GM21367 (cell line): Measurements from ENCODE around the gene NFYC.
A peak's percentile ranks its signal among the peaks of the same experiment; 100 is the strongest.
"Not testable (repeated sequence)": the region's sequence is repeated elsewhere in the genome, so short reads cannot be mapped to it uniquely, and the experiment has no call there.

Experiments
- ATAC-seq: cut with Tn5 transposase; IDR thresholded peaks from one replicate; pipeline ENCODE4 v1.9.1; 2021; ENCODE audit not compliant: unreplicated experiment

NFYC gene

DNA sequence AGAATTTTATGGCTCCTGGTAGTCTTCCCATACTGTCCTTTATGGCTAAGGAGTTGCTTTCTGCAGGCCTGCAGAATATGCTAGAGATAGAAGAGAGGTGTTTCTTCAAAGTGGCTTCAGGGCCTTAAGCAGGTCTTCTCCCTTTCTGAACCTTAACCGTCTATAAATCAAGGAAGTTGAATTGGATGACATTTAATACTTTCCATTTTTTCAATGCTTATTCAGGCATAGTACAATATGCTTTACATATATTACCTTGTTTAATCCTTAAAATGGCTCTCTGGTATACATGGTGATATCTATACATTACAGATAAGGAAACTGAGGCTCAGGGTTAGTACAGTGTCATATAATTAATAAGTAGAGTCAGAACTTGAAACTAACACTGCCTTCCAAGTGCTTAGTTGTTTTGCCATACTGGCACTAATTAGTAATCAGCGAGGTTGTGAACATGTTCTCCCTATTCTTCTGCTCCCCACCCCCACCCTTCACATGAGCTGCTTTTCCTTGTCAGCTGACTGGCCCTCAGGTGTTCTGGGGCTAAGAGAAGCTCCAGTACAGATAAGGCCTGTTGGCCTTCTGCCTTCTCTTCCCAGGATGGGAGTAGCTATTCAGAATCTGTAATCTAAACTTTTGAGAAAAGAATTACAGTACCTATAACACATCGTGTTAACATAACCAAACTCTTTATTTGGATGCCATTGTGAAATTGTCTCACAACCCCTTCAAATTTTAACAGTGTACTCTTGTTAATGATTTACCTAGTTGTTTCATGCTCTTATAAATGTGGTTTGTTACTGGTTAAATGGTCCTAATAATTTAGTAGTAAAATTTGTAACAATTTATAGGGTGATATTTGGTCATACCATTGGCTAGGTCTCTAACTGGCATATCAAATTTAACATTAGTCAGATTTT, 13.6 kb downstream of the NFYC start:
- no peak for ATAC-seq

- ATAC-seq, result no peak
Observed at GRCh38 chr1:40706626-40707025, 15.1 kb downstream of the NFYC start.

DNA sequence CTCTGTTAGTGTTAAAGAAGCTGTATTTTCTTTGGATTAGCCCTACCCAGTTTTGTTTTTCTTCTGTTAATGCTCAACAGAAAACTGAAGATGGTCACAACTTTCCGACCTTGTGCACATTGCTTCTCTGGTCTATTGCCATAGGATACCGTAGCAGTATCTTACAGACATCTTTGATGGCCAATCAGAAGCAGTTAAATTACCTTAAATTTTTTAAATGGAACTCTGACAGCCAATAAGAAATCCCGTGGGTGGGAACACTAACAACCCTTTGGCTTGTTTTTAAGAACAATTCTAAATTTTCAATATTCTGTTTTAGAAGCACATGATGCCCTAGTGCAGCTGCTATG, 17.2 kb downstream of the NFYC start:
- ATAC-seq, result peak; percentile 37

DNA sequence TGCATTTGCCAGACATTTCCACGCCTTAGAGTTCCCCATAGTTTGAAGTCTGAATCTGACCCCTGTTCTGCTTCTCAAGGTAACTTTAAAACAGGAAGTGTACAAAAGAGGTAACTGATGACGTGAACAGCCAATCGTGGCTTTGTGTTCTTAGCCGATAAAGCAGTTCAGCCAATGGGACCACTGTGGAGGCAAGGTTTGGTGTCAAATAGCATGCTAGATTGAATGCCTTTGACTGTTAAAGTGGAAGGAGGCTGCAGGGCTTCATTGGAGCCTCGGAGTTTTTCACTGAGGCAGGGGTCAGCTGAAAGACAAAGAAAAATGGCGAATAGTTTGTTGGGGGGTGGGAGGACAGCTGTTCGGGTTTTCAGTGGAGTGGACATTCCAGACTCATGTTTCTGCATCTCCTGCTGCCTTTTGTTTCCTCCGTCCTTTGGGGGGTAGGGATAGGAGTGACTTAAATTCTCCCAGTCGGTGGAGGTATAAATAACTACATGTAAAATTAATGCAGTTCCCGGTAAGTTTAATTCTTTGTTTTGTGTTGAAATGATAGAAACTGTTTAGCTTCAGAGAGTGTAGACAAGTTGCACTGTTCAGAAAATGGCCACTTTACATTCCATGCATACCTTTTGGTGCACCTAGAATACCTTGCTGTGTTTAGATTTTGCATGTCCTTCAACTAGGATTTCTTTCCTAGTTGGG, 17.7 kb downstream of the NFYC start:
- ATAC-seq, result peak; percentile 66

- ATAC-seq, result no peak
Observed at GRCh38 chr1:40709802-40710278, 18.3 kb downstream of the NFYC start.

GRCh38 chr1:40710581-40711315, 19.2 kb downstream of the NFYC start:
- ATAC-seq, result no peak

GRCh38 chr1:40711465-40712404, 20.2 kb downstream of the NFYC start:
- no peak for ATAC-seq

DNA sequence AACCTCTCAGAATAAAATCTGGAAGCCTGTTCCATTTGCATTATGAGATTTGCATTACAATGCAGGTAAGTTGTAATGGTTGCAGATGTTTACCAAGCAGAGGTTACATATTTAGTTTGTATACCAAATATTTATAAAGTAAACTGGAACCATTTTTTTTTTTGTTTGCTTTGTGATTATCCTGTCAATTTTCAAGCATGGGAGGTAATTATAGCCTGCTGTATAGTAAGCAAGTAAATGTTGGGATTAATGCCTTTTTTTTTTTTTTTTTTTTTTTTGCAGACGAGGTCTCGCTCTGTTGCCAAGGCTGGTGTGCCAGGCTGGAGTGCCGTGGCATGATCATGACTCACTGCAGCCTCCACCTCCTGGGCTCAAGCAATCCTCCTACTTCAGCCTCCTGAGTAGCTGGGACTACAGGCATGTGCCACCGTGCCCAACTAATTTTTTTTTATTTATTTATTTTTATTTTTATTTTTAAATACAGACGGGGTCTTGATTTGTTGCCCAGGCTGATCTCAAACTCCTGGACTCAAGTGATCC, 21.0 kb downstream of the NFYC start:
- no peak for ATAC-seq

DNA sequence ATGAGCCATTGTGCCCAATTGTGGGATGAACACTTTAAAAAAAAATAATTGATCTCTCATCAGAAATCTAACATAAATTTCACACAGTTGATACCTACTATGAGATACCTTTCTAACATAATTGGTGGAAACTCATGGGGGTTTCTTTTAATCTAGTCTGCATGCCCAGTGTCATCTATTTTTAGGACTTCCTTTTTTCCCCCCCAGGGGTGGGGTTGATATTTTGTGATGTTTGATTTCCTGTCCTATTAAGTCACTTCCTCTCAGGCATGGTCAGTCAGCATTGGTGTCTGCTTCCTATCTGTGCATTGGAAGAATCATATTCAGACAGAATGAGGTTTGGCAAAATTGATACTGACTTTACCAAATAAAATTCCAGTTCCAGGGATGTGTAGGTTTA, 21.5 kb downstream of the NFYC start:
- ATAC-seq, result no peak

DNA sequence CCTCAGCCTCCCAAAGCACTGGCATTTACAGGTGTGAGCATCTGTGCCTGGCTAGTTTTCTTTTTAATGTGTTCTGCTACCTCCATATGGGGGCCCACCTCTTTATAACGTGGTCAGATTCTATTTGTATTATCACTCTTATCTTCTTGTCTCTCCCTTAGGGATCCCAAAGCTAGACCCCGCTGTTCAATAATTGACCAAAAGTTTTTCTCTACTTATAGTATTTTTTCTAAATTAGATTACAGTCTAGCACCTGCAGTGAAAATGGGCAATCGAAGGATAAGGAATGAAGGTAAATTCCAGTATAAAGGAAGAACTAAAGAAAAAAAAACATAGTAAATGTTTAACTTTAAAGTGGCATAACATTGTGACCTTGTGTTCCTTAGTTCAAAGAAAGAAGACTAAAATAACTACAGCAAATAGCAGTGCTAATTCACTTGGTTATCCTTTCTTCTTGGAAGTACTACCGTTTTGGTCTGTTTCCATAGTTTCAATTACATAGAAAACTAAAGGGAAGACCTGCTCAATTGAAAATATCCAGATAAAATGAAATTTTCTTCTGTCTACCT, 24.1 kb downstream of the NFYC start:
- no peak for ATAC-seq

DNA sequence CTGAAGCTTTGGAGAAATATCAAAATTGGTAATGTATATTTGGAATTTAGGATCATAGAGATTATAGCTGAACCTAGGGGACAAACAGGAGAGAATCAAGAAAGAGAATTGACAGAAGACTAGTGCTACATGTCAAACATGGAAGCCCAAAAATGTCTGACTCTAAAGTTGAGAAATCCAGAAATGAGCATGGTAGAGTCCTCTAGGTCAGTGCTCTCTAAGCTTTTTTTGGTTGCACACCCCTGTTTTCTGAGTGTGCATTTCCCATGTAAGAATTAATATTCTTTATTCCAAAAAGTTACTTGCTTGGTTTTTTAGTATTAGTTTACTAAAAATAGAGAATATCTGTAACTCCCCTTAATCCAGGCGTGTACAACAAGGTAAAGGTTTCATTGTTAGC, 25.6 kb downstream of the NFYC start:
- no peak for ATAC-seq

DNA sequence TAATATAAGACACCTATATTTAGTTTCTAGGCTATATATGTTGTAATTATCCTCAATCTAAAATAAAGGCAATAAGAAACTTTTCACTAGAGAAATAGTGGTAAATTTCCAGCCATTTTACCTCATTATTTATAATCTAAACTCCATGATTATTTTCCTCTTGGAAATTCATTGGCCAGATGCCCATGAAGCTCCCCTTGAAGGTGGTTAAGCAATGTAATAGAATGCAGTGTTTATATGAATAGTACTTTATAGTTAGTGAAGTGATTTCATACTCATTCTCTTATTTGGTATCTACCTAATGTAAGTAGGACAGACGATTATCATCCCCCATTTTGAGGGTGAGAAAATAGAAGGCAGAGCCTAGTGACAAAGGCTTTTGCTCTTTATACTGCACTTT, 26.5 kb downstream of the NFYC start:
- ATAC-seq, result no peak

- ATAC-seq, result no peak
Observed at GRCh38 chr1:40720493-40720892, 29.0 kb downstream of the NFYC start.

- ATAC-seq, result no peak
Observed at GRCh38 chr1:40722622-40723021, 31.1 kb downstream of the NFYC start.

GRCh38 chr1:40723196-40723955, 31.9 kb downstream of the NFYC start:
- no peak for ATAC-seq

DNA sequence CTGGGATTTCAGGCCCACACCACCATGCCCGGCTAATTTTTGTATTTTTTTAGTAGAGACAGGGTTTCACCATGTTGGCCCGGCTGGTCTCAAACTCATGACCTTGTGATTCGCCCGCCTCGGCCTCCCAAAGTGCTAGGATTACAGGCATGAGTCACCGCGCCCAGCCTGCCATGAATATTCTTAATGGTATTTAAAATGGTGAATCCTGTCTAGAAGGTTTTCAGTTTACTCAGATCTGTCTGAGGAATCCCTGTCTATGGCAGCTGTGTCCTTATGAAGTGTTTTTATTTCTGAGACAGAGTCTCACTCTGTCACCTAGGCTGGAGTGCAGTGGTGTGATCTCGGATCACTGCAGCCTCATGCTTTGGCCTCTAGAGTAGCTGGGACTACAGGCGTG, 36.2 kb downstream of the NFYC start:
- not testable (repeated sequence) for ATAC-seq

- not testable (repeated sequence) for ATAC-seq
Observed at GRCh38 chr1:40729316-40729862, 37.9 kb downstream of the NFYC start.

DNA sequence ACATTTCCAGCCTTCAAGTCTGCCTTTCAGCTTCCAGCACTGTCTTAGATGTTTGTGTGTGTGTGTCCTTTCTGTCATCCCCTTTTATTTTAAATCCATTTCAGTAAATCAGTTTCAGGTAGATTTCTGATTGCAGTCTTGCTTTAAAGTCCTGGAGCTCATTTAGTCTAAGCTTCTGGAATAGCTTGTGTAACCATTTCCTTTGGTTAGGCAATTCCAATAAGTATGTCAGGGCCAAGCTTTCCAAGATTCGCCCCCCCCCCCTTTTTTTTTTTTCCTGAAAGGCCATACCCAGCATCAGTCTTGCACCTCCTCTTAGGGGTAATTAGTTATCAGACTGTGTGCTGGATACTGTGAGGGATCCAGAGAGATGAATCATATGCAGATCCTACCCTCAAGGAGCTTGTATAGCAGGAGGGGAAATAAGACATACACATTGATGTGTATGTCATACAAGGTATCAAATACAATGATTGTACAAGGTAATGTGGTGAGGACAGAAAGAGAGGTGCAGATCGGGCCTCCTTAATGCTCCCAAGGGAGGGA, 41.3 kb downstream of the NFYC start:
- ATAC-seq, result no peak
